ENCODE data around the gene MKKS.

The MKKS gene

DNA sequence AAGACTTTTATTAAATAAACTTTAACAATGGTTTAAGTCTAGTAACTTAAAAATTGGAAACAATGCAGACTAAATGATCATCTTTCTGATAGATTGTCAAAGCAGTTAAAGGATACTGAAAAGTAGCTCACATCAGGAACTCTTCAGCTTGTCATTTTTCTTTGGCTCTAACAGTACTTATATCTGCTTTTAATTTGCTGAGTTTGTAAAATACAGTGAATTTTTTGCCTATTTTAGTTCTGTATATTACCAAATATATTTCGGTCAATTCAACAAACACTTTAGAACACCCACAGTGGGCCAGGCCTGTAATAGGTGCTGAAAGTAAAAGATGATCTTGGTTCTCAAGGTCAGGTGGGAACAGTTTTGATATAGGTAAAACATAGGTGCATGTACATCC lies 22.3 kb downstream of the MKKS start:
- Histone ChIP-seq H2AFZ (ENCODE audit: low read depth, low read length) (no peak overlapping the region), H3K79me2 (ENCODE audit: low read length) (no peaks in the 10 kb centered on the region), H3K9me3 (ENCODE audit: insufficient read depth, low read length) (no peaks in the 10 kb centered on the region), H3K27me3 (ENCODE audit: low read depth, low read length) (no peaks in the 10 kb centered on the region), H4K20me1 (ENCODE audit: insufficient read depth, low read length) (peaks cover 15% of the 10 kb centered on the region), H3K27ac (ENCODE audit: low read length) (no peak overlapping the region), H3K4me2 (ENCODE audit: low read length) (no peak overlapping the region), H3K4me1 (ENCODE audit: low read length) (no peaks in the 10 kb centered on the region; the same call in 1 of the 2 replicates), H3K9ac (ENCODE audit: low read length) (no peak overlapping the region), H3K36me3 (replicated peaks; ENCODE audit: low read depth, low read length) (peaks cover 29% of the 10 kb centered on the region), H3K4me3 (ENCODE audit: low read length) (no peak overlapping the region)
- TF ChIP-seq EZH2phosphoT487 (IDR thresholded peaks at IDR 0.05; ENCODE audit: low read depth) (no peak), CTCF (IDR thresholded peaks at IDR 0.05; ENCODE audit: low read depth, low read length) (no peak)

- H3K4me2 ChIP-seq (ENCODE audit: low read length), result no peak overlapping the region
Measured at GRCh38 chr20:10408108-10408813, 25.8 kb downstream of the MKKS start.

DNA sequence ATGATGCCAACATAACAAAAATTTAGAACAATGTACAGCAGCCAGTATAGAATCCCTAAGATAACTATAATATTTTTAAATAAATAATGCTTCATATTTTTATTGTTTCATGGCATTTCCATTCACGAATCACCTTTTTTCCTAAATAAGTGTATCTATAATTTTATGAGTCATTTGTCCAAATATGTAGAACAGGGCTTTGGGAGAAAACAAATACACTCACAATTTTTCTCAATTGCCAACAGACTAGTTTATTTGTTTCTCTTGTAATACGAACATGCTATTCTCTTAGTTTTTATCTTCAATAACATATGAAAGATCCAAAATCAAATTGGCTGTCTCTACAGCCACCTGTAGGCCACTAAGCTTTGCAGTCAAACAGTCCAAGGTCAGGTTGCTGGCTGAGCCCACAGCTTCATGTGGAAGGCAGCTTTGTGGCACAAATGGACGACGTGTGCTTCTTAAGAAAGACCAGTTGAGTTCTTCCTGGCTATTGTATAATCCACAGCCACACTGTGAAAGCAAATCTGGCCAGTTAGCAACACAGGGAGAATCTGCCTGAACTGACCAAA lies 29.0 kb downstream of the MKKS start:
- Histone ChIP-seq H3K4me3 (ENCODE audit: low read length) (no peak overlapping the region), H3K9ac (ENCODE audit: low read length) (no peak overlapping the region), H4K20me1 (ENCODE audit: insufficient read depth, low read length) (no peaks in the 10 kb centered on the region), H3K27ac (ENCODE audit: low read length) (no peak overlapping the region), H3K9me3 (ENCODE audit: insufficient read depth, low read length) (no peaks in the 10 kb centered on the region), H3K27me3 (ENCODE audit: low read depth, low read length) (no peaks in the 10 kb centered on the region), H3K4me1 (ENCODE audit: low read length) (peaks cover 9% of the 10 kb centered on the region), H3K36me3 (replicated peaks; ENCODE audit: low read depth, low read length) (peaks cover 13% of the 10 kb centered on the region), H3K4me2 (ENCODE audit: low read length) (no peak overlapping the region), H3K79me2 (ENCODE audit: low read length) (no peaks in the 10 kb centered on the region), H2AFZ (ENCODE audit: low read depth, low read length) (no peak overlapping the region)
- TF ChIP-seq CTCF (IDR thresholded peaks at IDR 0.05; ENCODE audit: low read depth, low read length), result no peak
- TF ChIP-seq EZH2phosphoT487 (IDR thresholded peaks at IDR 0.05; ENCODE audit: low read depth), result no peak

More at GRCh38 chr20:10408108-10408813, 25.8 kb downstream of the MKKS start:
- H3K9ac ChIP-seq (ENCODE audit: low read length), result no peak overlapping the region
- H3K9me3 ChIP-seq (ENCODE audit: insufficient read depth, low read length), result no peaks in the 10 kb centered on the region
- TF ChIP-seq EZH2phosphoT487 (IDR thresholded peaks at IDR 0.05; ENCODE audit: low read depth) (no peak), CTCF (IDR thresholded peaks at IDR 0.05; ENCODE audit: low read depth, low read length) (no peak)
- H3K4me1 ChIP-seq (ENCODE audit: low read length), result peaks cover 4% of the 10 kb centered on the region
- no peaks in the 10 kb centered on the region for H3K79me2 ChIP-seq (ENCODE audit: low read length)
- H3K27me3 ChIP-seq (ENCODE audit: low read depth, low read length), result no peaks in the 10 kb centered on the region
- no peak overlapping the region for H2AFZ ChIP-seq (ENCODE audit: low read depth, low read length)
- peaks cover 20% of the 10 kb centered on the region for H3K36me3 ChIP-seq (replicated peaks; ENCODE audit: low read depth, low read length)
- H3K4me3 ChIP-seq (ENCODE audit: low read length), result no peak overlapping the region
- H3K27ac ChIP-seq (ENCODE audit: low read length), result no peak overlapping the region
- no peaks in the 10 kb centered on the region for H4K20me1 ChIP-seq (ENCODE audit: insufficient read depth, low read length)

DNA sequence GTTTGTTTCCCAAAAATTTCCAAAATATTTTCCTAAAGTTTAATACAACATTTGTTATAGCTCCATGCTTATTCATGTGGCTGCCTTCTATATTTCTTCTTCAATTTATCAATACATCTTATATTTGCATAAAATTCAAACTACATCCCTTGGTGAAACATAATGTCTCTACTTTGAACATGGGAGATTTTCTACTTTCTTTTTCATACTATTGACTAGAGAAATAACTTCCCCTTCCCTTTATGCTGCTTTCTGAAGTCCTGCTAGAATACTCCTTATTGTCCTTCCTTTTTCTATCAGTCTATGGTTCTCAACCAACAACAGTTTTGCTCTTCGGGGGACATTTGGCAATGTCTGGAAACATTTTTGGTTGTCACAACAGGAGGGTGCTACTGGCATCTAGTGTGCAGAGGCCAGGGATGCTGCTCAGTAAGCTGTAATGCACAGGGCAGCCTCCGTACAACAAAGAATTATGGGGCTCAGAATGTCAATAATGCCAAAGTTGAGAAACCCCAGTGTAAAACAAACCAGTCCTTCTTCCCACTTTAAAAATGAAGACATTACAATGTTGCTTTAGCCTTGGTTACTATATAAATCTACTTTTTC lies 29.9 kb downstream of the MKKS start:
- TF ChIP-seq EZH2phosphoT487 (IDR thresholded peaks at IDR 0.05; ENCODE audit: low read depth), result no peak
- TF ChIP-seq CTCF (IDR thresholded peaks at IDR 0.05; ENCODE audit: low read depth, low read length), result no peak
- peaks cover 9% of the 10 kb centered on the region for H3K4me1 ChIP-seq (ENCODE audit: low read length)
- H3K4me3 ChIP-seq (ENCODE audit: low read length), result no peak overlapping the region
- H4K20me1 ChIP-seq (ENCODE audit: insufficient read depth, low read length), result no peaks in the 10 kb centered on the region
- no peaks in the 10 kb centered on the region for H3K9me3 ChIP-seq (ENCODE audit: insufficient read depth, low read length)
- H3K27me3 ChIP-seq (ENCODE audit: low read depth, low read length), result no peaks in the 10 kb centered on the region
- H3K79me2 ChIP-seq (ENCODE audit: low read length), result no peaks in the 10 kb centered on the region
- H3K36me3 ChIP-seq (replicated peaks; ENCODE audit: low read depth, low read length), result peaks cover 13% of the 10 kb centered on the region
- H3K4me2 ChIP-seq (ENCODE audit: low read length), result no peak overlapping the region
- H3K27ac ChIP-seq (ENCODE audit: low read length), result no peak overlapping the region
- no peak overlapping the region for H3K9ac ChIP-seq (ENCODE audit: low read length)
- H2AFZ ChIP-seq (ENCODE audit: low read depth, low read length), result no peak overlapping the region
